Endothelial cell (in vitro differentiated cells): ENCODE data around the gene NSUN7. TPM values are rescaled to one million over a fixed set of nuclear protein-coding genes. Genes with fewer than 3 reads are reported as not detected.
"Not testable (repeated sequence)": the region's sequence is repeated elsewhere in the genome, so short reads cannot be mapped to it uniquely, and the experiment has no call there.

ENCODE experiments used
- DNase-seq: peaks from one replicate; pipeline ENCODE4 v3.0.0; 2021; ENCODE audit warnings: low spot score
- H3K27ac Mint-ChIP-seq: one replicate; pipeline ENCODE4 v1.8.0; 2021; ENCODE audit warnings: mixed read lengths, inconsistent platforms; ENCODE audit not compliant: unreplicated experiment
- H3K27me3 Mint-ChIP-seq: one replicate; pipeline ENCODE4 v1.8.0; 2021; ENCODE audit warnings: mild to moderate bottlenecking, moderate library complexity, mixed read lengths, inconsistent platforms; ENCODE audit not compliant: unreplicated experiment
- H3K36me3 Mint-ChIP-seq: one replicate; pipeline ENCODE4 v1.8.0; 2021; ENCODE audit warnings: mild to moderate bottlenecking, low read depth, mixed read lengths, inconsistent platforms; ENCODE audit not compliant: unreplicated experiment
- H3K4me1 Mint-ChIP-seq: one replicate; pipeline ENCODE4 v1.8.0; 2021; ENCODE audit warnings: mild to moderate bottlenecking, mixed read lengths, inconsistent platforms; ENCODE audit not compliant: unreplicated experiment
- H3K4me3 Mint-ChIP-seq: one replicate; pipeline ENCODE4 v1.8.0; 2021; ENCODE audit warnings: mild to moderate bottlenecking, mixed read lengths, inconsistent platforms; ENCODE audit not compliant: unreplicated experiment
- H3K9me3 Mint-ChIP-seq: one replicate; pipeline ENCODE4 v1.8.0; 2021; ENCODE audit warnings: mixed read lengths, inconsistent platforms; ENCODE audit not compliant: unreplicated experiment
- total RNA-seq: library from RNA; stranded (reverse); fragmentation: NEBNext Ultra II Directional; extraction: Animal tissue kit (Norgen Biotek cat#: 25700); gene quantifications from one replicate; pipeline ENCODE4 v1.2.1, GENCODE V29; 2021; ENCODE audit not compliant: unreplicated experiment
- TF ChIP-seq, protein P1 (sequence below): fragments of 200-600 bp; sonication (generic); IDR thresholded peaks from one replicate; pipeline ENCODE4 v1.5.0; 2021; ENCODE audit warnings: antibody characterized with exemption; ENCODE audit not compliant: unreplicated experiment

NSUN7 gene
- total RNA-seq, 1 donor from 2014 or later = 8.5 TPM

GRCh38 chr4:40710484-40711254, 39.1 kb upstream of the NSUN7 start:
- Mint-ChIP-seq H3K9me3 (no peaks in the 10 kb centered on the region), H3K4me1 (peaks cover 5% of the 10 kb centered on the region), H3K36me3 (no peaks in the 10 kb centered on the region), H3K27me3 (no peaks in the 10 kb centered on the region), H3K4me3 (no peak overlapping the region), H3K27ac (no peak overlapping the region)
- DNase-seq = no peak
- TF ChIP-seq, protein P1, sequence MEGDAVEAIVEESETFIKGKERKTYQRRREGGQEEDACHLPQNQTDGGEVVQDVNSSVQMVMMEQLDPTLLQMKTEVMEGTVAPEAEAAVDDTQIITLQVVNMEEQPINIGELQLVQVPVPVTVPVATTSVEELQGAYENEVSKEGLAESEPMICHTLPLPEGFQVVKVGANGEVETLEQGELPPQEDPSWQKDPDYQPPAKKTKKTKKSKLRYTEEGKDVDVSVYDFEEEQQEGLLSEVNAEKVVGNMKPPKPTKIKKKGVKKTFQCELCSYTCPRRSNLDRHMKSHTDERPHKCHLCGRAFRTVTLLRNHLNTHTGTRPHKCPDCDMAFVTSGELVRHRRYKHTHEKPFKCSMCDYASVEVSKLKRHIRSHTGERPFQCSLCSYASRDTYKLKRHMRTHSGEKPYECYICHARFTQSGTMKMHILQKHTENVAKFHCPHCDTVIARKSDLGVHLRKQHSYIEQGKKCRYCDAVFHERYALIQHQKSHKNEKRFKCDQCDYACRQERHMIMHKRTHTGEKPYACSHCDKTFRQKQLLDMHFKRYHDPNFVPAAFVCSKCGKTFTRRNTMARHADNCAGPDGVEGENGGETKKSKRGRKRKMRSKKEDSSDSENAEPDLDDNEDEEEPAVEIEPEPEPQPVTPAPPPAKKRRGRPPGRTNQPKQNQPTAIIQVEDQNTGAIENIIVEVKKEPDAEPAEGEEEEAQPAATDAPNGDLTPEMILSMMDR = no peak

DNA sequence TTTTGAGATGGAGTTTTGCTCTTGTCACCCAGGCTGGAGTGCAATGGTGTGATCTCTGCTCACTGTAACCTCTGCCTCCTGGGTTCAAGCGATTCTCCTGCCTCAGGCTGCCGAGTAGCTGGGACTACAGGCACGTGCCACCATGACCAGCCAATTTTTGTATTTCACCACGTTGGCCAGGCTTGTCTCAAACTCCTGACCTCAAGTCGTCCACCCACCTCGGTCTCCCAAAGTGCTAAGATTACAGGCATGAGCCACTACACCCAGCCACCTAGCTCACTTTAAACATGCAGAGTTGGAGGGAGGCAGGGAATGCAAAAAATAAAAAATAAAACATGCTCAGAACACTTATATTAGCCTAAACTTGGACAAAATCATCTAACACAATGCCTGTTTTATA, 36.8 kb upstream of the NSUN7 start:
- not testable (repeated sequence) for H3K9me3 Mint-ChIP-seq, H3K36me3 Mint-ChIP-seq, H3K27me3 Mint-ChIP-seq, H3K4me3 Mint-ChIP-seq, H3K27ac Mint-ChIP-seq, H3K4me1 Mint-ChIP-seq, DNase-seq

DNA sequence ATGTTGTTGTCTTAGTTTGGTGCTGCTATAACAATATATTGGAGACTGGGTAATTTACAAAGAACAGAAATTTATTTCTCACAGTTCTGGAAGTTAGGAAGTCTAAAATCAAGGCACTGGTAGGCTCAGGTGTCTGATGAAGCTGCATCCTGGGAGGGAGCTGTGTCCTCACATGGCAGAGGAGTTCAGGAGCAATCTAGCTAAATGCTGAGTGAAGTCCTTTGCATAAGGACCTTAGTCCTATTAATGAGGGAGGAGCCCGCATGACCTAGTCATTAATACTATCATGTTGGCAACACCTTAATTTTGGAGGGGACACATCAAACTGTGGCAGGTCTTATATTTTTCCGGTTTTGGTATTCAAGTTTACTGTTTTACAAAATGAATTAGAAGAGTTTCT, 36.0 kb upstream of the NSUN7 start:
- peaks cover 5% of the 10 kb centered on the region for H3K4me1 Mint-ChIP-seq
- no peak overlapping the region for H3K4me3 Mint-ChIP-seq
- peak overlapping the region; percentile 22 for H3K27ac Mint-ChIP-seq
- TF ChIP-seq, protein P1 = no peak
- H3K36me3 Mint-ChIP-seq = no peaks in the 10 kb centered on the region
- H3K27me3 Mint-ChIP-seq = no peaks in the 10 kb centered on the region
- no peak for DNase-seq
- H3K9me3 Mint-ChIP-seq = no peaks in the 10 kb centered on the region

DNA sequence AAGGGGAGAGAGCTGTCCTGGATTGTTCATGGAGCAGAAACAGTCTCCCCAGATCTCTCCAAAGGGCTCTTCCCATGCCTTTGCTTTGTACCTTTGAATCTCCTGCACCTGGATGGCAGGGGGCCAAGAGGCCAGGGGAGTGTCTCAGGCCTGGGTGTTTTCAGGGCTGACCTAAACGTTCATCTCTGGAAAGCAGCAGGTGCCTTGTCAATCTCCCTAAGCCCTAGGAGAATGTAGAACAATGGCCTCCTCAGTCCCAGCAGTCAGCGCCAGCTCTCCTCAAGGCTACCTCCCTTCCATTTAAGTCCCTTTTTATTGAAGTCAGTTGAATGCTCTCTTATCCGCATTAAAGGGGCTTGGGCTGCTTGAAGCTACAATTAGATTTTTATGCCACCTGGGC, 31.2 kb upstream of the NSUN7 start:
- no peak for DNase-seq
- Mint-ChIP-seq H3K4me1 (peaks cover 5% of the 10 kb centered on the region), H3K4me3 (no peak overlapping the region), H3K27ac (no peak overlapping the region), H3K36me3 (no peaks in the 10 kb centered on the region), H3K27me3 (no peaks in the 10 kb centered on the region), H3K9me3 (no peaks in the 10 kb centered on the region)
- TF ChIP-seq, protein P1 = no peak

GRCh38 chr4:40719008-40719623, 30.6 kb upstream of the NSUN7 start:
- DNase-seq = no peak
- H3K27me3 Mint-ChIP-seq = no peaks in the 10 kb centered on the region
- TF ChIP-seq, protein P1 = no peak
- no peaks in the 10 kb centered on the region for H3K36me3 Mint-ChIP-seq
- no peak overlapping the region for H3K27ac Mint-ChIP-seq
- peaks cover 3% of the 10 kb centered on the region for H3K4me1 Mint-ChIP-seq
- no peaks in the 10 kb centered on the region for H3K9me3 Mint-ChIP-seq
- no peak overlapping the region for H3K4me3 Mint-ChIP-seq
